DND-41 (cell line): ENCODE measurements around the gene SNX17.

Experiments
- ATAC-seq: fragments of 200-7000 bp; cut with Tn5 transposase; 3 replicates; pipeline ENCODE4 v1.9.1; 2021; ENCODE audit warnings: low read depth; ENCODE audit not compliant: insufficient read depth
- DNase-seq: peaks from one replicate; pipeline ENCODE4 v3.0.0-alpha.2; 2020
- H2AFZ ChIP-seq: 2 replicates; pipeline ENCODE4 v1.6.0; 2012; ENCODE audit warnings: low read depth, low read length
- H3K27ac ChIP-seq: 2 replicates; pipeline ENCODE4 v1.5.1; 2012; ENCODE audit warnings: low read length, inconsistent platforms
- H3K27me3 ChIP-seq: fragments of 200-600 bp; sonication (generic); 2 replicates; pipeline ENCODE4 v1.6.0; 2012; ENCODE audit warnings: low read length, mild to moderate bottlenecking, inconsistent platforms; ENCODE audit not compliant: insufficient read depth, poor library complexity
- H3K36me3 ChIP-seq: 2 replicates; pipeline ENCODE4 v1.5.1; 2012; ENCODE audit warnings: low read length, inconsistent platforms; ENCODE audit not compliant: insufficient read depth
- H3K4me1 ChIP-seq: 2 replicates; pipeline ENCODE4 v1.5.1; 2012; ENCODE audit warnings: mild to moderate bottlenecking, low read length; ENCODE audit not compliant: insufficient read depth
- H3K4me2 ChIP-seq: 2 replicates; pipeline ENCODE4 v1.6.0; 2012; ENCODE audit warnings: mild to moderate bottlenecking, moderate library complexity, low read length, inconsistent platforms; ENCODE audit not compliant: insufficient read depth
- H3K4me3 ChIP-seq, 2 experiments: fragments of 200-600 bp in 1 of 2; shearing (Covaris generic) in 1 of 2; 2 replicates each; pipeline ENCODE4 v1.5.1; 2012 to 2016; ENCODE audit warnings: inconsistent platforms in 2 of 2, low read length in 2 of 2, mild to moderate bottlenecking in 2 of 2, low read depth in 1 of 2, moderate library complexity in 1 of 2
- H3K79me2 ChIP-seq: 2 replicates; pipeline ENCODE4 v1.6.0; 2012; ENCODE audit warnings: low read length, inconsistent platforms; ENCODE audit not compliant: insufficient read depth
- H3K9ac ChIP-seq: 2 replicates; pipeline ENCODE4 v1.6.0; 2012; ENCODE audit warnings: low read depth, mild to moderate bottlenecking, inconsistent platforms, low read length, moderate library complexity
- H3K9me3 ChIP-seq: 2 replicates; pipeline ENCODE4 v1.5.1; 2012; ENCODE audit warnings: low read length, moderate library complexity, mild to moderate bottlenecking, inconsistent platforms; ENCODE audit not compliant: insufficient read depth, severe bottlenecking
- H4K20me1 ChIP-seq: 2 replicates; pipeline ENCODE4 v1.6.0; 2012; ENCODE audit warnings: low read length; ENCODE audit not compliant: insufficient read depth
- CTCF ChIP-seq: IDR thresholded peaks from 2 replicates; pipeline ENCODE4 v1.5.1; 2012; ENCODE audit warnings: borderline replicate concordance, low read length, moderate library complexity, mild to moderate bottlenecking; ENCODE audit not compliant: poor library complexity, severe bottlenecking; ENCODE audit errors: extremely low read depth
- EZH2 ChIP-seq: IDR thresholded peaks from 3 replicates; pipeline ENCODE4 v1.6.1; 2012; ENCODE audit warnings: borderline replicate concordance, low read depth, mild to moderate bottlenecking, moderate library complexity, low read length, inconsistent platforms; ENCODE audit not compliant: severe bottlenecking

Gene SNX17

GRCh38 chr2:27335311-27335710 lies 35.1 kb upstream of the SNX17 start:
- DNase-seq, result no peak
- Histone ChIP-seq H3K27ac (no peak overlapping the region), H3K4me2 (no peak overlapping the region), H3K4me3 (no peak overlapping the region), H3K27me3 (no peaks in the 10 kb centered on the region), H4K20me1 (no peaks in the 10 kb centered on the region; the same call in 1 of the 2 replicates), H2AFZ (no peak overlapping the region), H3K9me3 (no peaks in the 10 kb centered on the region), H3K4me1 (no peaks in the 10 kb centered on the region), H3K9ac (no peak overlapping the region), H3K36me3 (peaks cover 83% of the 10 kb centered on the region), H3K79me2 (no peaks in the 10 kb centered on the region)
- peak; percentile 15; the same call in 1 of the 3 replicates for ATAC-seq
- no peak for TF ChIP-seq CTCF
- TF ChIP-seq EZH2, result no peak

GRCh38 chr2:27336173-27336572 lies 34.2 kb upstream of the SNX17 start:
- ATAC-seq, result no peak
- Histone ChIP-seq H3K4me1 (no peaks in the 10 kb centered on the region), H3K27me3 (no peaks in the 10 kb centered on the region), H3K9ac (no peak overlapping the region), H3K9me3 (no peaks in the 10 kb centered on the region), H3K36me3 (peaks cover 84% of the 10 kb centered on the region), H3K4me2 (no peak overlapping the region), H3K4me3 (no peak overlapping the region), H3K79me2 (no peaks in the 10 kb centered on the region), H2AFZ (no peak overlapping the region), H3K27ac (no peak overlapping the region), H4K20me1 (no peaks in the 10 kb centered on the region; the same call in 1 of the 2 replicates)
- no peak for TF ChIP-seq EZH2
- DNase-seq, result no peak

- Histone ChIP-seq H3K4me3 (no peak overlapping the region), H4K20me1 (peaks cover 52% of the 10 kb centered on the region; the same call in 1 of the 2 replicates), H3K36me3 (peaks cover 21% of the 10 kb centered on the region), H2AFZ (no peak overlapping the region), H3K9ac (no peak overlapping the region), H3K9me3 (no peaks in the 10 kb centered on the region), H3K4me2 (no peak overlapping the region), H3K4me1 (no peaks in the 10 kb centered on the region), H3K79me2 (peaks cover 92% of the 10 kb centered on the region), H3K27ac (no peak overlapping the region), H3K27me3 (no peaks in the 10 kb centered on the region)
- ATAC-seq (no peak), DNase-seq (no peak)
- TF ChIP-seq EZH2 (no peak), CTCF (no peak)
These were observed 22.8 kb upstream of the SNX17 start for GRCh38 chr2:27347641-27348040.

GRCh38 chr2:27350106-27350693 lies 20.2 kb upstream of the SNX17 start:
- Histone ChIP-seq H3K4me3 (no peak overlapping the region), H3K27me3 (no peaks in the 10 kb centered on the region), H3K36me3 (peaks cover 9% of the 10 kb centered on the region), H3K4me1 (peaks cover 15% of the 10 kb centered on the region), H3K4me2 (no peak overlapping the region), H3K79me2 (peaks cover 95% of the 10 kb centered on the region), H2AFZ (no peak overlapping the region), H4K20me1 (peaks cover 42% of the 10 kb centered on the region; the same call in 1 of the 2 replicates), H3K27ac (no peak overlapping the region), H3K9ac (no peak overlapping the region), H3K9me3 (no peaks in the 10 kb centered on the region)
- DNase-seq (no peak), ATAC-seq (no peak)
- TF ChIP-seq EZH2 (no peak), CTCF (no peak)
